PC-9 (cell line): Measurements from ENCODE around the gene SLIT1. TPM values are rescaled to one million over a fixed set of nuclear protein-coding genes. Genes with fewer than 3 reads are reported as not detected.

Experiments
- BruUV-seq: library from RNA; stranded (reverse); fragments of 400-500 nt; replicated peaks from 2 replicates; lab custom pipeline; 2021; lab: Mats Ljungman, UMichigan
- CTCF ChIA-PET: fragments of 300-600 bp; sonication (Branson Sonifier 250); formaldehyde crosslinking; loops from one replicate; lab custom pipeline; 2022; ENCODE audit warnings: antibody characterized with exemption; lab: Charles Lee
- POLR2A ChIA-PET: fragments of 300-600 bp; sonication (Branson Sonifier 250); formaldehyde crosslinking; loops from one replicate; lab custom pipeline; 2022; ENCODE audit warnings: antibody characterized with exemption; ENCODE audit not compliant: unreplicated experiment; lab: Charles Lee
- DNase-seq, 2 experiments: peaks; one replicate each; pipeline versions ENCODE4 v3.0.0 to v3.0.0-alpha.2; 2015 to 2022; ENCODE audit warnings: mixed read lengths in 1 of 2
- H2AFZ ChIP-seq: fragments of 200-600 bp; sonication (generic); 2 replicates; pipeline ENCODE4 v1.8.1; 2017; ENCODE audit warnings: antibody characterized with exemption
- H3F3A ChIP-seq: fragments of 200-600 bp; sonication (generic); 2 replicates; pipeline ENCODE4 v1.8.1; 2017; ENCODE audit warnings: antibody characterized with exemption, mild to moderate bottlenecking, low read depth; ENCODE audit not compliant: insufficient read depth
- H3K27ac ChIP-seq: fragments of 200-600 bp; sonication (generic); 2 replicates; pipeline ENCODE4 v1.6.1; 2016; ENCODE audit warnings: mixed run types
- H3K27me3 ChIP-seq: fragments of 200-600 bp; sonication (generic); 2 replicates; pipeline ENCODE4 v1.6.1; 2016; ENCODE audit warnings: low read depth, mixed run types; ENCODE audit not compliant: insufficient read depth
- H3K36me3 ChIP-seq: fragments of 200-600 bp; sonication (generic); 2 replicates; pipeline ENCODE4 v1.6.1; 2016; ENCODE audit warnings: low read depth, mixed run types
- H3K4me1 ChIP-seq: fragments of 200-600 bp; sonication (generic); replicated peaks from 2 replicates; pipeline ENCODE4 v1.6.1; 2016; ENCODE audit warnings: mixed run types; ENCODE audit not compliant: insufficient read depth
- H3K4me2 ChIP-seq: fragments of 200-600 bp; sonication (generic); 2 replicates; pipeline ENCODE4 v1.6.1; 2017; ENCODE audit warnings: mixed run types
- H3K4me3 ChIP-seq: fragments of 200-600 bp; sonication (generic); 2 replicates; pipeline ENCODE4 v1.6.1; 2016; ENCODE audit warnings: mixed run types
- H3K79me2 ChIP-seq: fragments of 200-600 bp; sonication (generic); 2 replicates; pipeline ENCODE4 v1.6.1; 2017; ENCODE audit warnings: low read depth, mixed run types
- H3K9me2 ChIP-seq: fragments of 200-600 bp; sonication (generic); 2 replicates; pipeline ENCODE4 v1.8.1; 2017; ENCODE audit warnings: mild to moderate bottlenecking; ENCODE audit not compliant: insufficient read depth
- H3K9me3 ChIP-seq: fragments of 200-600 bp; sonication (generic); 2 replicates; pipeline ENCODE4 v1.8.1; 2016; ENCODE audit warnings: low read depth; ENCODE audit not compliant: insufficient read depth
- H4K20me1 ChIP-seq: fragments of 200-600 bp; sonication (generic); 2 replicates; pipeline ENCODE4 v1.8.1; 2017; ENCODE audit not compliant: insufficient read depth
- EZH2 ChIP-seq: fragments of 200-600 bp; sonication (generic); IDR thresholded peaks from 2 replicates; pipeline ENCODE4 v1.8.0; 2017; ENCODE audit warnings: antibody characterized with exemption, low read depth
- intact Hi-C: fragments of 100-400 bp; cut with micrococcal nuclease; formaldehyde crosslinking; loops from one replicate; pipeline ENCODE4 v1.10.0; 2022; ENCODE audit not compliant: unreplicated experiment
- total RNA-seq: library from RNA; stranded (reverse); gene quantifications from 2 replicates; pipeline ENCODE4 v1.2.3, GENCODE V29; 2021
- TF ChIP-seq, protein P1 (sequence below): fragments of 200-600 bp; sonication (generic); conservative IDR thresholded peaks from 2 replicates; pipeline ENCODE4 v1.6.1; 2017; ENCODE audit warnings: mixed run types, antibody characterized with exemption, mild to moderate bottlenecking, moderate library complexity

Gene SLIT1
- total RNA-seq, 1 experiment from 2014 or later, result not detected

DNA sequence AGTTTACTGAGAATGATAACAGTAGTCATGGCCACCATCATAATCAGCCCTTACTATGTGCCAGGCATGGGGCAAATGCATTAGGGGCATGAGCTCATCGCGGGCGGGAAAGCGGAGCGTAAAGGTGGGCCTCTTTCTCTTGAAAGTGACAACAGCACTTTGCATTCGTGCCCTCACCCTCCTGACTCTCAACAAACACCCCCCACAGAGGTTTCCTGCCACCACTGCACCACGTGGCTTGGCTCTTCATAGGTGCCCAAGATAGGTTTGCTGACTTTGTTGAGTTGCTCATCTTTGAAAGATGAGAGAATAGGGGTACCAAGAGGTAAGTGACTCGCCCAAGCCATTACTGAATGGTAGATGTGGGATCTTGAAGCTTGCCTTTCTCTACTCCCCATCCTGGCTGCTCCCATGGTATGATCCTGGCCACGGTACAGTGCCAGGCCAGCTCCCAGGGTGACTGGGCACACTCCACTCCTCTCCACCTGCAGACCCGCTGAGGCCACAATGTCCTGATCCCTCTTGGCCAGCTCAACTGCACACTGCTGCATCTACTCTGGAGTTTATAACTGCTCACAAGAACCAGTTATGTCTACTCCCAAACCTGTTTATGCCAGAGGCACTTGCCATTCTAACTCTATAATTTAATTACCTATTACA, 26.0 kb downstream of the SLIT1 start:
- Histone ChIP-seq H3K9me3 (no peaks in the 10 kb centered on the region), H3F3A (no peaks in the 10 kb centered on the region), H3K4me3 (no peak overlapping the region), H3K36me3 (no peaks in the 10 kb centered on the region), H3K4me2 (no peak overlapping the region), H3K27ac (no peak overlapping the region), H3K9me2 (no peaks in the 10 kb centered on the region), H3K4me1 (no peaks in the 10 kb centered on the region), H3K27me3 (0 out of 2 replicates have a peak, but pooled peaks cover 3% of the 10 kb centered on the region), H3K79me2 (no peaks in the 10 kb centered on the region), H2AFZ (no peak overlapping the region), H4K20me1 (no peaks in the 10 kb centered on the region)
- DNase-seq, result no peak
- TF ChIP-seq, protein P1, sequence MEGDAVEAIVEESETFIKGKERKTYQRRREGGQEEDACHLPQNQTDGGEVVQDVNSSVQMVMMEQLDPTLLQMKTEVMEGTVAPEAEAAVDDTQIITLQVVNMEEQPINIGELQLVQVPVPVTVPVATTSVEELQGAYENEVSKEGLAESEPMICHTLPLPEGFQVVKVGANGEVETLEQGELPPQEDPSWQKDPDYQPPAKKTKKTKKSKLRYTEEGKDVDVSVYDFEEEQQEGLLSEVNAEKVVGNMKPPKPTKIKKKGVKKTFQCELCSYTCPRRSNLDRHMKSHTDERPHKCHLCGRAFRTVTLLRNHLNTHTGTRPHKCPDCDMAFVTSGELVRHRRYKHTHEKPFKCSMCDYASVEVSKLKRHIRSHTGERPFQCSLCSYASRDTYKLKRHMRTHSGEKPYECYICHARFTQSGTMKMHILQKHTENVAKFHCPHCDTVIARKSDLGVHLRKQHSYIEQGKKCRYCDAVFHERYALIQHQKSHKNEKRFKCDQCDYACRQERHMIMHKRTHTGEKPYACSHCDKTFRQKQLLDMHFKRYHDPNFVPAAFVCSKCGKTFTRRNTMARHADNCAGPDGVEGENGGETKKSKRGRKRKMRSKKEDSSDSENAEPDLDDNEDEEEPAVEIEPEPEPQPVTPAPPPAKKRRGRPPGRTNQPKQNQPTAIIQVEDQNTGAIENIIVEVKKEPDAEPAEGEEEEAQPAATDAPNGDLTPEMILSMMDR, result no peak
- TF ChIP-seq EZH2, result no peak
- intact Hi-C loops, result no loop called here
- no TSS peak for BruUV-seq
- ChIA-PET CTCF (no interaction called here), POLR2A (no interaction called here)

DNA sequence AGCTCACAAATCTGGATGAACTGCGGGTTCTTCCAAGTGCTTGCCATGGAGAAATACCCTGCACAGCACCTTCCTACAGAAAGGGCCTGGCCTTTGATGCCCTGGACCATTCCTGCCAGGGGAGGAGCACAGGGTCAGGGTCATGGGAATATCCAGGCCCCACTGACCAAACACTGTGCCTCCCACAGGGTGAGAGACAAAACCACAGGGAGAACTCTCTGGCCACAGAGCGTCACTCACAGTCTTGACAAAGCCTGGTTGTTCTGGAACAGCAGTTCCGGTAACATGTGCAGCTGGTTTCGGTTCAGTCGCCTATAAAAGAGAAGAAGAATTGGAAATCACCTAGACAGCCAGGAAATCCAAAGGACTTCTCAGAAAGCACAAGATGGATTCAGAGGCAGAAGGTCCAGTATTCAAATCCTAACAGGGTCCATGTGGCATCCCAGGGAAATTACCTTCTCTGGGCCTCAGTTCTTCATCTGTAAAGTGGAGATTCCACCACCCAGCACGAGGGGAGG, 28.1 kb downstream of the SLIT1 start:
- Histone ChIP-seq H3K9me2 (no peaks in the 10 kb centered on the region), H3F3A (no peaks in the 10 kb centered on the region), H3K36me3 (no peaks in the 10 kb centered on the region), H3K79me2 (no peaks in the 10 kb centered on the region), H3K4me1 (no peaks in the 10 kb centered on the region), H3K27me3 (peaks cover 7% of the 10 kb centered on the region; the same call in 1 of the 2 replicates), H3K9me3 (no peaks in the 10 kb centered on the region), H3K4me3 (no peak overlapping the region), H3K4me2 (no peak overlapping the region), H2AFZ (no peak overlapping the region), H4K20me1 (no peaks in the 10 kb centered on the region), H3K27ac (no peak overlapping the region)
- intact Hi-C loops, result no loop called here
- POLR2A ChIA-PET, result no interaction called here
- CTCF ChIA-PET, result no interaction called here
- DNase-seq, result no peak
- TF ChIP-seq EZH2, result no peak
- no TSS peak for BruUV-seq

DNA sequence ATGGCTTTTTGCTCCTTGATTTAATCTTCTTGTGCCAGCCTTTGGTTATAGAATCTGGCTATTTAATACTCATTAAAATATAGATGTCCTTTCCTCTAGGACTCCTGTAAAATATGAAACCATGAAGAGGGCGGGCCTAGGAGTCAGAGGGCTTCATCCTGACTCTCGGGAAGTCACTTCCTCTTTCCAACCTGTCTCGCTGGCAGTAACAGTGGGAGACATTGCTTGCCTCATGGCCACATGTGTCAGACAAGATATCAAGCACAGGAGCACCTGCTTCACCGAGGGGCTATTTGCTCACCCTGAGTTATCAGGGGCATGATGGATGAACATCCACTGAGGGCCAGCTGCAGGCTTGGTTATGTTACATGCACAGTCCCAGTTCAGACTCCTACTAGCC, 31.0 kb downstream of the SLIT1 start:
- TF ChIP-seq EZH2, result no peak
- TF ChIP-seq, protein P1, result no peak
- POLR2A ChIA-PET, result no interaction called here

More for the DNA sequence above, 31.0 kb downstream of the SLIT1 start:
- CTCF ChIA-PET, result no interaction called here
- no peaks in the 10 kb centered on the region for H3K79me2 ChIP-seq
- H3K4me1 ChIP-seq, result no peaks in the 10 kb centered on the region
- no peaks in the 10 kb centered on the region for H3K36me3 ChIP-seq
- no peaks in the 10 kb centered on the region for H3K9me3 ChIP-seq
- intact Hi-C loops, result no loop called here
- peaks cover 13% of the 10 kb centered on the region; the same call in 1 of the 2 replicates for H3K27me3 ChIP-seq
- H3K4me2 ChIP-seq, result no peak overlapping the region
- no peak for DNase-seq
- BruUV-seq, result no TSS peak
- H3K27ac ChIP-seq, result no peak overlapping the region
- H2AFZ ChIP-seq, result no peak overlapping the region
- no peak overlapping the region for H3K4me3 ChIP-seq
- no peaks in the 10 kb centered on the region for H4K20me1 ChIP-seq
- no peaks in the 10 kb centered on the region for H3K9me2 ChIP-seq
- H3F3A ChIP-seq, result no peaks in the 10 kb centered on the region
